C4-2B (cell line): ENCODE results near the gene UVSSA.

Experiments used
- ZFX ChIP-seq: fragments of 450-650 bp; IDR thresholded peaks from 2 replicates; pipeline ENCODE4 v1.6.1; 2017
- TF ChIP-seq, protein P1 (sequence below): fragments of 450-650 bp; conservative IDR thresholded peaks from 2 replicates; pipeline ENCODE4 v1.5.1; 2017; ENCODE audit warnings: mild to moderate bottlenecking

DNA sequence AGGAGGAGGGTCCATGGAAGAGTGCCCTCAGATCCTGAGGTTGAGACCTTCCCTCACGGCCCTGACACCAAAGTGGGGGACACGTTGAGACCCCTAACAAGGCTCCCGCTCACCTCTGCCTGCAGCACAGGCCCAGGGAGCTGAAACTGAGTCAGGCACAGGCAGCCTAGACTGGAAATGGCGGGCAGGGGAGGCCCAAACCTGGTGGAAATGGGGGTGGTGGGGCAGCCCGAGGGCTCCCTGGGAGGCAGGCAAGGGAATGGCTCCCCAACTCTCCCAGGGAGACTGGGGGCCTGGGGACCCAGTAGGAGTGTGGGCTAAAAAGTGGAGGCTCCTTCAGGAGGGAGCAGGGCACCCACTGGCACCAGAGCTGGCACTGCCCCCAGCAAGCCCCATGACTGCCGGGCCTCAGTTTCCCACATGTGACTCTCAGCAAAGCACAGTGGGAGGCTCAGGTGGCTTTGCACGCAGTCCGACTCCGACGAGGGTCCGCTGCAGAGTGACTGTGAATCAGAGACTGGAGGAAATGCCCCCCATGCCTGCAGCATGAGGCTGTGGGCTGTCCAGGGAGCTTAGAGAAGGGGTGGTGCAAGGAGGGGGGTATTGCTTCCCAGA, 53.3 kb downstream of the UVSSA start:
- TF ChIP-seq, protein P1, sequence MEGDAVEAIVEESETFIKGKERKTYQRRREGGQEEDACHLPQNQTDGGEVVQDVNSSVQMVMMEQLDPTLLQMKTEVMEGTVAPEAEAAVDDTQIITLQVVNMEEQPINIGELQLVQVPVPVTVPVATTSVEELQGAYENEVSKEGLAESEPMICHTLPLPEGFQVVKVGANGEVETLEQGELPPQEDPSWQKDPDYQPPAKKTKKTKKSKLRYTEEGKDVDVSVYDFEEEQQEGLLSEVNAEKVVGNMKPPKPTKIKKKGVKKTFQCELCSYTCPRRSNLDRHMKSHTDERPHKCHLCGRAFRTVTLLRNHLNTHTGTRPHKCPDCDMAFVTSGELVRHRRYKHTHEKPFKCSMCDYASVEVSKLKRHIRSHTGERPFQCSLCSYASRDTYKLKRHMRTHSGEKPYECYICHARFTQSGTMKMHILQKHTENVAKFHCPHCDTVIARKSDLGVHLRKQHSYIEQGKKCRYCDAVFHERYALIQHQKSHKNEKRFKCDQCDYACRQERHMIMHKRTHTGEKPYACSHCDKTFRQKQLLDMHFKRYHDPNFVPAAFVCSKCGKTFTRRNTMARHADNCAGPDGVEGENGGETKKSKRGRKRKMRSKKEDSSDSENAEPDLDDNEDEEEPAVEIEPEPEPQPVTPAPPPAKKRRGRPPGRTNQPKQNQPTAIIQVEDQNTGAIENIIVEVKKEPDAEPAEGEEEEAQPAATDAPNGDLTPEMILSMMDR = no peak
- no peak for TF ChIP-seq ZFX
